ENCODE results near the gene HOXB3. TPM values are rescaled to one million over a fixed set of nuclear protein-coding genes. Genes with fewer than 3 reads are reported as not detected.

The HOXB3 gene
- total and polyA plus RNA-seq, 8 donors, result 1.1 to 5.6 (median 2.0) TPM

DNA sequence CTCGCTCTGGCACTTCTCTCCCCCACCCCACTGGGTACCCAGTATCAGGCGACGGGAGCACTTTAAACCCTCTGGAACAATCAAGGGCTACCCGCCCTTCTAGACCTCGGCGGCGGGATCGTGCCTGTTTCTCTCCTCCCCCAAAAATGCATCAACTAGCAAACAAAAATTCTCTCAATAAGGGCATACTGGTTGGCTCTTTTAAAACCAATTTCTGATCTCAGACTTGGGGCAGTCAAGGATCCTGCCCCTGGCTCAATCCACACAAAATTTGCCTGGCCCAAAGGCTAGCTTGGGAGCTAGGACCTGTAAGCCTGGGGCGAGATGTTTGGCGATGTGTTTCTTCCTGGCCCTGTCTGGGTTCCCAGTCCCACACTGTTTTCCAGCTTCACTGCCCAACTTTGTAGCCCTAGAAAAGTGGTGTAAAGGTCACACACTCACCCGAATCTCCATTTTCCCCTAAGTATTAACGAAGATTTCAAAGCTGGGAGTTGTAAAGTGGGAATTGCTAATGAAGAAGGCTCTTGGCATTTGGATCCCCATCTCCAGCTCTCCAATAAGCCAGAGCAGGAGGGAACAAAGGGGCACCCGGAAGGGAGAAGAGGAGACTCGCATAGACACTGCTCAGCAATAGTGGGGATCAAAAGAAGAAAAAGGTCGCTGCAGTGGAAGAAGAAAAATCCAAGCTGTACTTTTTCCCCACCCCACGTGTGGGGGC, 30.8 kb downstream of the HOXB3 start:
- Histone ChIP-seq H3K9me3 (no peaks in the 10 kb centered on the region), H3K4me1 (no peaks in the 10 kb centered on the region), H3K4me3 (no peak overlapping the region), H3K36me3 (no peaks in the 10 kb centered on the region), H3K27me3 (peaks cover 0 to 6% (median 0%) of the 10 kb centered on the region in 4 donors), H3K27ac (no peak overlapping the region)
- intact Hi-C loops (cut with DNase I), result no loop called here
- TF ChIP-seq, protein P1, sequence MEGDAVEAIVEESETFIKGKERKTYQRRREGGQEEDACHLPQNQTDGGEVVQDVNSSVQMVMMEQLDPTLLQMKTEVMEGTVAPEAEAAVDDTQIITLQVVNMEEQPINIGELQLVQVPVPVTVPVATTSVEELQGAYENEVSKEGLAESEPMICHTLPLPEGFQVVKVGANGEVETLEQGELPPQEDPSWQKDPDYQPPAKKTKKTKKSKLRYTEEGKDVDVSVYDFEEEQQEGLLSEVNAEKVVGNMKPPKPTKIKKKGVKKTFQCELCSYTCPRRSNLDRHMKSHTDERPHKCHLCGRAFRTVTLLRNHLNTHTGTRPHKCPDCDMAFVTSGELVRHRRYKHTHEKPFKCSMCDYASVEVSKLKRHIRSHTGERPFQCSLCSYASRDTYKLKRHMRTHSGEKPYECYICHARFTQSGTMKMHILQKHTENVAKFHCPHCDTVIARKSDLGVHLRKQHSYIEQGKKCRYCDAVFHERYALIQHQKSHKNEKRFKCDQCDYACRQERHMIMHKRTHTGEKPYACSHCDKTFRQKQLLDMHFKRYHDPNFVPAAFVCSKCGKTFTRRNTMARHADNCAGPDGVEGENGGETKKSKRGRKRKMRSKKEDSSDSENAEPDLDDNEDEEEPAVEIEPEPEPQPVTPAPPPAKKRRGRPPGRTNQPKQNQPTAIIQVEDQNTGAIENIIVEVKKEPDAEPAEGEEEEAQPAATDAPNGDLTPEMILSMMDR (IDR thresholded peaks at IDR 0.05), result no peak
- DNase-seq (peak in 1 of 6 donors; percentile 29), ATAC-seq (no peak), FAIRE-seq (no peak)
- WGBS, 2 donors, result 61% methylated on average over 16 of the region's 16 CpGs

DNA sequence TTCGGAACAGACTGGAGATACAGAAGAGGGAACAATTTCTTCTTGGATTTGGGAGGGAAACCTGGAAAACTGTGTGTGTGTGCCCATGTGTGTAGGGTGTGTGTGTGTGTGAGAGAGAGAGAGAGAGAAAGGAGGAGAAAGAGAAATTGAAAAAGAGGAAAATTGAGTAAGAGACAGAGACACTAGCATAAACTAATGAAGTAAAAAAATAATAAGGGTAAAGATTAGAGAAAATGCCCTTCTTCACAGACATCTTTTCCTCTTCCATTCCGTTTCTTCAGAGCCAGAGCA, 31.3 kb downstream of the HOXB3 start:
- TF ChIP-seq, protein P1 (IDR thresholded peaks at IDR 0.05), result no peak

DNA sequence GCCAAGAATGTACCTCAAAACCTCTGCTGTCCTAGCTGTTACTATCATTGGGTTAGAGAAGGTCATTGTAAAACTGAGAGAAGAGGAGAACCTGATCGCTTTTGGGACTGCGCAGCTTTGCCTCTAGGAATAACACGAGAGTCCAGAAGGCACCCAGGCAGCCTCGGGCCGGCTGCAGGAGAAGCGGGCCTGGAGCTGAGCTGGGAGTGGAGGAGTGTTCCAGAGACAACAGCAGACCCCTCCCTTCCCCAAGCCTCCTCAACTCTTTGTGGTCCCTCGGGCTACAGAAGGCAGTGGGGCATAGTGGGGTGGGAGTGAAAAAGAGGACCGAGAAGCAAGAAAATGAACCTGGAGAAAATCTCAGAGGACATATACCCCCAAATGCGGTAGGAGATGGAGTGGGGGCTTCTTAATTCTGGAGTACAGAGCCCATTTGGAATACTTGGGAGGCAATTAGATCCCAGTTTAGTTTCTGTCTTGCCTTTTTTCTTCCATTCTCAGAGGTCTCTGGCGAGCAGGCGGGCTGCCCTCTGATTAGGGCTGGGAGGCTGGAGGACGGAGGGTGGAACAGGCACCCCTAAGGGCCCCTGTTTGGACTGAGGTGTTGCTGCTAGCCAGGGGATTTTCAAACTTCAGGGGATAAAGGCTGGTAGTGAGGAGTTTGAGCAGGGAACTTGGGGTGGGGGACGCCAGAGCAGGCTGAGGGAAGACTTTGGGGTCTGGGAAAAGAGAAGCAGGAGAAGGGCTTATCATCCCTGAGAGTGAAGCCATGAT, 31.8 kb downstream of the HOXB3 start:
- Histone ChIP-seq H3K4me1 (no peaks in the 10 kb centered on the region), H3K27ac (peak overlapping the region in 1 of 4 donors; percentile 1), H3K36me3 (no peaks in the 10 kb centered on the region), H3K4me3 (no peak overlapping the region), H3K9me3 (no peaks in the 10 kb centered on the region), H3K27me3 (peaks cover 0 to 17% (median 0%) of the 10 kb centered on the region in 4 donors)
- no peak for FAIRE-seq
- intact Hi-C loops (cut with DNase I), result no loop called here
- WGBS, 2 donors, result 50 to 54% methylated on average over 13 of the region's 13 CpGs
- peak in 1 of 6 donors; percentile 43 for DNase-seq
- TF ChIP-seq, protein P1 (IDR thresholded peaks at IDR 0.05), result no peak
- ATAC-seq, result no peak

More for the DNA sequence above, 31.3 kb downstream of the HOXB3 start:
- intact Hi-C loops (cut with DNase I), result no loop called here
- DNase-seq (no peak), FAIRE-seq (no peak), ATAC-seq (no peak)
- Histone ChIP-seq H3K4me1 (no peaks in the 10 kb centered on the region), H3K9me3 (no peaks in the 10 kb centered on the region), H3K27me3 (peaks cover 0 to 11% (median 0%) of the 10 kb centered on the region in 4 donors), H3K27ac (no peak overlapping the region), H3K4me3 (no peak overlapping the region), H3K36me3 (no peaks in the 10 kb centered on the region)
- WGBS, 2 donors, result 58 to 59% methylated on average over 2 of the region's 2 CpGs

DNA sequence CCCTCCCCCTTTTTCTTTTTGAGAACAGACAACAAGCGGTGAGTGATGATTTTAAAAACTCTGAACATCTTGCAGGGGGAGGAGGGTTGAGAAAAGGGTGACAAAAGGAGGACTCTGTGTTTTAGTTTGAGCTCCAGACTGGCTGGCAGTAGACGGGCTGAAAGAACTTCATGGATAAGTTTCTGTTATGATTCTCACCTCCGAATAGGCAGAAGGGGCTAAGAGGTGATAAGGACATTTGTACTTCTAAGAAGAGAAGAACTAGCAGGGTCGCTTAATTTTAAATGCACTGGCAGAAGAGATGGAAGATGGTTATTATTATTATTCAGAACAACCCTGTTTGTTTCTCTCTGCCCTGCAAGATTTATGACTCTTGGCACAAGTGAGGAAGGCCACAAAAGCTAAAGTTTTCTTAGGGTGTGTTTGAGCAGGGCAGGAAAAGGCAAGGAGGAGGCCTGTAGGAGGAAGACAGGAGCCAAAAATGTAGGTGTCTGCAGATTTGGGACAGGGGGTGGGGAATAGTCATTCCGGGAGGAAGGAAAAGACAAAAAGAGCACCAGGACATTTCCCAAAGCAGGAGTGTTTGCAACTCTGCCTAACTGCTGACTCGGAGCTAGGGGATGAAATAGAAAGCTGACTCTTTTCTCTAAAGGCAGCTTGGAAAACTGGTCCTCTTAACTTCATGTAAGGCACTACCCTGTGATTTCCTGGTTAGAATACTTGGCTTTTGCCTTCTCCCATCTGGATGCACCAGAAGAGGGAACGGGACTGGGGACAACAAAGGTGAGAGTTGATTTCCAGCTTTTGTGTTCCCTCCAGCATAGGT, 33.3 kb downstream of the HOXB3 start:
- Histone ChIP-seq H3K27me3 (peaks cover 0 to 14% (median 0%) of the 10 kb centered on the region in 4 donors), H3K36me3 (no peaks in the 10 kb centered on the region), H3K9me3 (no peaks in the 10 kb centered on the region), H3K4me3 (no peak overlapping the region), H3K4me1 (no peaks in the 10 kb centered on the region), H3K27ac (no peak overlapping the region)
- WGBS, 2 donors, result 70 to 71% methylated on average over 7 of the region's 7 CpGs
- intact Hi-C loops (cut with DNase I), result no loop called here
- FAIRE-seq (no peak), DNase-seq (no peak), ATAC-seq (no peak)
- TF ChIP-seq, protein P1 (IDR thresholded peaks at IDR 0.05), result no peak

Data from pancreas (tissue), 10 donors.